Measurements from ENCODE around the gene DDC.

DDC gene

GRCh38 chr7:50555594-50556140, 9.5 kb downstream of the DDC start:
- TF ChIP-seq CTCF (IDR thresholded peaks at IDR 0.05; ENCODE audit: low read depth, low read length) (no peak), EZH2phosphoT487 (IDR thresholded peaks at IDR 0.05; ENCODE audit: low read depth) (no peak)
- Histone ChIP-seq H3K27me3 (ENCODE audit: low read depth, low read length) (peaks cover 28% of the 10 kb centered on the region), H3K79me2 (ENCODE audit: low read length) (no peaks in the 10 kb centered on the region), H3K9ac (ENCODE audit: low read length) (no peak overlapping the region), H3K4me2 (ENCODE audit: low read length) (no peak overlapping the region), H3K4me1 (ENCODE audit: low read length) (no peaks in the 10 kb centered on the region), H3K27ac (ENCODE audit: low read length) (no peak overlapping the region), H3K9me3 (ENCODE audit: insufficient read depth, low read length) (no peaks in the 10 kb centered on the region), H4K20me1 (ENCODE audit: insufficient read depth, low read length) (no peaks in the 10 kb centered on the region), H3K4me3 (ENCODE audit: low read length) (no peak overlapping the region), H2AFZ (ENCODE audit: low read depth, low read length) (no peak overlapping the region), H3K36me3 (replicated peaks; ENCODE audit: low read depth, low read length) (no peaks in the 10 kb centered on the region)

GRCh38 chr7:50554431-50555322, 10.5 kb downstream of the DDC start:
- no peaks in the 10 kb centered on the region for H3K9me3 ChIP-seq (ENCODE audit: insufficient read depth, low read length)
- no peak overlapping the region for H3K27ac ChIP-seq (ENCODE audit: low read length)
- peaks cover 30% of the 10 kb centered on the region for H3K27me3 ChIP-seq (ENCODE audit: low read depth, low read length)
- H3K9ac ChIP-seq (ENCODE audit: low read length), result no peak overlapping the region
- no peak overlapping the region for H3K4me2 ChIP-seq (ENCODE audit: low read length)
- H3K4me1 ChIP-seq (ENCODE audit: low read length), result no peaks in the 10 kb centered on the region
- H3K36me3 ChIP-seq (replicated peaks; ENCODE audit: low read depth, low read length), result no peaks in the 10 kb centered on the region
- no peak overlapping the region for H3K4me3 ChIP-seq (ENCODE audit: low read length)
- no peak overlapping the region for H2AFZ ChIP-seq (ENCODE audit: low read depth, low read length)
- H3K79me2 ChIP-seq (ENCODE audit: low read length), result no peaks in the 10 kb centered on the region
- no peaks in the 10 kb centered on the region for H4K20me1 ChIP-seq (ENCODE audit: insufficient read depth, low read length)
- TF ChIP-seq EZH2phosphoT487 (IDR thresholded peaks at IDR 0.05; ENCODE audit: low read depth) (no peak), CTCF (IDR thresholded peaks at IDR 0.05; ENCODE audit: low read depth, low read length) (no peak)

GRCh38 chr7:50553973-50554372, 11.2 kb downstream of the DDC start:
- Histone ChIP-seq H3K36me3 (replicated peaks; ENCODE audit: low read depth, low read length) (no peaks in the 10 kb centered on the region), H3K4me3 (ENCODE audit: low read length) (no peak overlapping the region), H4K20me1 (ENCODE audit: insufficient read depth, low read length) (no peaks in the 10 kb centered on the region), H3K27me3 (ENCODE audit: low read depth, low read length) (peaks cover 31% of the 10 kb centered on the region), H3K79me2 (ENCODE audit: low read length) (no peaks in the 10 kb centered on the region), H2AFZ (ENCODE audit: low read depth, low read length) (no peak overlapping the region), H3K9ac (ENCODE audit: low read length) (no peak overlapping the region), H3K4me2 (ENCODE audit: low read length) (no peak overlapping the region), H3K9me3 (ENCODE audit: insufficient read depth, low read length) (no peaks in the 10 kb centered on the region), H3K4me1 (ENCODE audit: low read length) (no peaks in the 10 kb centered on the region), H3K27ac (ENCODE audit: low read length) (no peak overlapping the region)
- TF ChIP-seq EZH2phosphoT487 (IDR thresholded peaks at IDR 0.05; ENCODE audit: low read depth) (no peak), CTCF (IDR thresholded peaks at IDR 0.05; ENCODE audit: low read depth, low read length) (no peak)

- H3K9ac ChIP-seq (ENCODE audit: low read length), result no peak overlapping the region
- no peak overlapping the region for H3K27ac ChIP-seq (ENCODE audit: low read length)
- no peaks in the 10 kb centered on the region for H4K20me1 ChIP-seq (ENCODE audit: insufficient read depth, low read length)
- no peak overlapping the region for H2AFZ ChIP-seq (ENCODE audit: low read depth, low read length)
- no peaks in the 10 kb centered on the region for H3K9me3 ChIP-seq (ENCODE audit: insufficient read depth, low read length)
- peaks cover 38% of the 10 kb centered on the region for H3K27me3 ChIP-seq (ENCODE audit: low read depth, low read length)
- H3K4me1 ChIP-seq (ENCODE audit: low read length), result no peaks in the 10 kb centered on the region
- TF ChIP-seq EZH2phosphoT487 (IDR thresholded peaks at IDR 0.05; ENCODE audit: low read depth), result no peak
- no peak for TF ChIP-seq CTCF (IDR thresholded peaks at IDR 0.05; ENCODE audit: low read depth, low read length)
- no peaks in the 10 kb centered on the region for H3K79me2 ChIP-seq (ENCODE audit: low read length)
- H3K4me3 ChIP-seq (ENCODE audit: low read length), result no peak overlapping the region
- H3K36me3 ChIP-seq (replicated peaks; ENCODE audit: low read depth, low read length), result no peaks in the 10 kb centered on the region
- no peak overlapping the region for H3K4me2 ChIP-seq (ENCODE audit: low read length)
Observed at GRCh38 chr7:50552921-50553320, 12.3 kb downstream of the DDC start.
